Muscle layer of duodenum (tissue), 2 donors: ENCODE data around the gene HTT.

Experiments
- H3K27ac ChIP-seq: one replicate; pipeline ENCODE4 v1.7.0; 2013; ENCODE audit warnings: mild to moderate bottlenecking, low read length
- H3K27me3 ChIP-seq: one replicate; pipeline ENCODE4 v1.7.0; 2013; ENCODE audit warnings: low read depth, mild to moderate bottlenecking, control low read depth, low read length
- H3K36me3 ChIP-seq, 2 donors: one replicate each; pipeline ENCODE4 v1.7.0; 2013; ENCODE audit warnings: low read length in 2 of 2, control low read depth in 1 of 2, mild to moderate bottlenecking in 1 of 2; ENCODE audit not compliant: insufficient read depth in 2 of 2, control insufficient read depth in 1 of 2
- H3K4me1 ChIP-seq, 2 donors: one replicate each; pipeline ENCODE4 v1.7.0; 2013; ENCODE audit warnings: low read length in 2 of 2, mild to moderate bottlenecking in 2 of 2, control low read depth in 1 of 2, moderate library complexity in 1 of 2; ENCODE audit not compliant: insufficient read depth in 2 of 2, control insufficient read depth in 1 of 2
- H3K4me3 ChIP-seq, 2 donors: one replicate each; pipeline ENCODE4 v1.7.0; 2013; ENCODE audit warnings: low read length in 2 of 2, low read depth in 1 of 2, mild to moderate bottlenecking in 1 of 2
- H3K9me3 ChIP-seq, 2 donors: one replicate each; pipeline ENCODE4 v1.7.0; 2013; ENCODE audit warnings: low read length in 2 of 2, control low read depth in 1 of 2, mild to moderate bottlenecking in 1 of 2; ENCODE audit not compliant: control insufficient read depth in 1 of 2
- donor health status: healthy.

Gene HTT

DNA sequence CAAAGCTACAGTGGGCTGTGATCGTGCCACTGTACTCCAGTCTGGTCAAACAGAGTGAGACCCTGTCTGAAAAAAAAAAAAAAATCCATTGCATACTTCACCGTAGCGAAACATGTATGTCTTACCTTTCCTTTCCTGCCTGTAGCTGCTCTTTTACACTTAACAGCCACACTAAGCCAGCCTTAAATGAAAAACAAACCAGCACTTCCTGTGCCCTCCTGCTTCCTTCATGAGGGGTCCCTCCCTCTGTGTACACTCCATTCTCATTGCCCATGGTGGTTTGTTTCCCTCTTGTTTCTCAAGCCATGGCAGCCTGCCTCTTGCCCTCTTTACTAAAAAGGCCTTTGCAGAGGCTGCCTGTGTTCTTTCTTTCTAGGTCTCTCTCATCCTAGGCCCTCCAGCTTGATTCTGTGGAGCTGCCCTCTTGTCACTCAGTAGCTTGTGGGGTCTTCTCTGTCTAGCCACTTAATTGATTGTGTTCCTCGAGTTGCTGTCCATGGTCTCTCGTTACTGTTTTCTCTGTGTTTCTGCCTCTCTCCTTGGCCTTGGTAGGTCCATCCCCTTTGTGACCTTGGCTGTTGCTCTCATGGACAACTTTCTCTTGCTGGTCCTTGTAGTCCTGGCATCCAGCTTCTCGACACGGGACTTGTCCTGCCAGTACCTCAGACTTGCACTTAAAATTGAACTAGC is 122.3 kb downstream of the HTT start:
- no peak overlapping the region for H3K27ac ChIP-seq
- no peak overlapping the region for H3K4me3 ChIP-seq
- H3K36me3 ChIP-seq = peaks cover 21 to 50% of the 10 kb centered on the region in 2 donors
- H3K4me1 ChIP-seq = no peaks in the 10 kb centered on the region
- no peaks in the 10 kb centered on the region for H3K27me3 ChIP-seq
- no peaks in the 10 kb centered on the region for H3K9me3 ChIP-seq

GRCh38 chr4:3197366-3198105 is 123.1 kb downstream of the HTT start:
- Histone ChIP-seq H3K4me3 (no peak overlapping the region), H3K9me3 (no peaks in the 10 kb centered on the region), H3K27me3 (no peaks in the 10 kb centered on the region), H3K36me3 (peaks cover 17 to 44% of the 10 kb centered on the region in 2 donors), H3K4me1 (no peaks in the 10 kb centered on the region), H3K27ac (no peak overlapping the region)

GRCh38 chr4:3198906-3199305 is 124.4 kb downstream of the HTT start:
- H3K27ac ChIP-seq = no peak overlapping the region
- peaks cover 15 to 38% of the 10 kb centered on the region in 2 donors for H3K36me3 ChIP-seq

GRCh38 chr4:3199653-3200422 is 125.4 kb downstream of the HTT start:
- H3K36me3 ChIP-seq = peaks cover 15 to 37% of the 10 kb centered on the region in 2 donors
- no peak overlapping the region for H3K27ac ChIP-seq
- H3K9me3 ChIP-seq = no peaks in the 10 kb centered on the region
- H3K4me1 ChIP-seq = peaks cover 0 to 14% of the 10 kb centered on the region in 2 donors
- H3K4me3 ChIP-seq = no peak overlapping the region
- H3K27me3 ChIP-seq = no peaks in the 10 kb centered on the region

More at GRCh38 chr4:3198906-3199305, 124.4 kb downstream of the HTT start:
- Histone ChIP-seq H3K4me1 (peaks cover 0 to 6% of the 10 kb centered on the region in 2 donors), H3K9me3 (no peaks in the 10 kb centered on the region), H3K27me3 (no peaks in the 10 kb centered on the region), H3K4me3 (no peak overlapping the region)

DNA sequence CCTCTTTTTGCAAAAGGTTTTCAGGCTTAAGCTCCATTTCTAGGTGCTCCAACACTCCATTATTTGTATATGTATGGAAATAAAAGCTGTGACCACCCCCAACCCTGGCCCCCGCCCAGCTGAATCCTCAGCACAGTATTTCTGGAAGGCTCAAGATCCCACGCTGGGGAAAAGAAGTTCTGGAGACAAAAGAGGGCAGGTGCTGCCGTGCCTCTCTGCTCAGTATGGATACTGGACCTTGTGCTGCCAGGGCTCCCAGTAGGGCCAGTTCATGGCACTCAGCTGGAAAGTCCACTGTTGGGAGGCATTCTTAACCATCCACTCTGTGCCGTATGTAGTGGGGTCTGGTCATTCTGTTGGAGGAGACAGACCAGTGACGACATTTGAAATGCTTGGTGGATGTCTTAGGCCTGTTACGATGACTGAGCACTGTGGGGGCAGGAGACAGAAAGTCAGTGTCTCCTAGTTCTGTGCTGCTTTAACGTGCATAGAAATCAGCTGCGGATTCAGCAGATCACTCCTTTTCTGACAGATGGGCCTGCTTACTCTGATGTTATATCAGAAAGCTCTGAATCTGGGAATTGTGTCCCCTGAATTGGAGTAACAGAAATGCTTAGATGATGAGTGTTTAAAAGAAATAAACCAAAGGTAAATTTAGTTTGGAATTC is 126.1 kb downstream of the HTT start:
- no peaks in the 10 kb centered on the region for H3K9me3 ChIP-seq
- peaks cover 0 to 14% of the 10 kb centered on the region in 2 donors for H3K4me1 ChIP-seq
- H3K4me3 ChIP-seq = no peak overlapping the region
- peaks cover 12 to 30% of the 10 kb centered on the region in 2 donors for H3K36me3 ChIP-seq
- H3K27me3 ChIP-seq = no peaks in the 10 kb centered on the region
- H3K27ac ChIP-seq = no peak overlapping the region

GRCh38 chr4:3201718-3202702 is 127.5 kb downstream of the HTT start:
- Histone ChIP-seq H3K27ac (no peak overlapping the region), H3K4me1 (peaks cover 0 to 14% of the 10 kb centered on the region in 2 donors), H3K36me3 (peaks cover 16 to 33% of the 10 kb centered on the region in 2 donors), H3K4me3 (no peak overlapping the region), H3K9me3 (no peaks in the 10 kb centered on the region), H3K27me3 (no peaks in the 10 kb centered on the region)

GRCh38 chr4:3202836-3203820 is 128.6 kb downstream of the HTT start:
- peaks cover 22 to 37% of the 10 kb centered on the region in 2 donors for H3K36me3 ChIP-seq
- no peaks in the 10 kb centered on the region for H3K27me3 ChIP-seq
- no peak overlapping the region for H3K4me3 ChIP-seq
- H3K4me1 ChIP-seq = peaks cover 0 to 14% of the 10 kb centered on the region in 2 donors
- no peak overlapping the region for H3K27ac ChIP-seq
- H3K9me3 ChIP-seq = no peaks in the 10 kb centered on the region

DNA sequence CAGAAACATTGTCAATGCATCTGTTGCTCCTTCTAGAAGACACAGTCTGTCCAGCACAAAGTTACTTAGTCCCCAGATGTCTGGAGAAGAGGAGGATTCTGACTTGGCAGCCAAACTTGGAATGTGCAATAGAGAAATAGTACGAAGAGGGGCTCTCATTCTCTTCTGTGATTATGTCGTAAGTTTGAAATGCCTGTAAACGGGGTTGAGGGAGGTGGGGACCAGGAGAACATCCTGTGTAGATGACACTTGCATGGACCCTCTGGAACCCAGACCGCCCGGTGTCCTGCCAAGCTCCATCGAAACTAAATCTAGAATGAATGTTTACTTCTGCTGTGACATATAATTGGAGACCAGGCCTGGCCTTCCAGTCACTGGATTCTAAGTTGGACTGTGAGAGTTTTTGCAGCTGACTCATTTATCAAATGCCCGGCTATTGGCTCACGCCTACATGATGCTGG is 129.5 kb downstream of the HTT start:
- no peaks in the 10 kb centered on the region for H3K27me3 ChIP-seq
- H3K27ac ChIP-seq = no peak overlapping the region
- peaks cover 27 to 37% of the 10 kb centered on the region in 2 donors for H3K36me3 ChIP-seq
- H3K9me3 ChIP-seq = no peaks in the 10 kb centered on the region
- peaks cover 0 to 14% of the 10 kb centered on the region in 2 donors for H3K4me1 ChIP-seq
- H3K4me3 ChIP-seq = no peak overlapping the region

DNA sequence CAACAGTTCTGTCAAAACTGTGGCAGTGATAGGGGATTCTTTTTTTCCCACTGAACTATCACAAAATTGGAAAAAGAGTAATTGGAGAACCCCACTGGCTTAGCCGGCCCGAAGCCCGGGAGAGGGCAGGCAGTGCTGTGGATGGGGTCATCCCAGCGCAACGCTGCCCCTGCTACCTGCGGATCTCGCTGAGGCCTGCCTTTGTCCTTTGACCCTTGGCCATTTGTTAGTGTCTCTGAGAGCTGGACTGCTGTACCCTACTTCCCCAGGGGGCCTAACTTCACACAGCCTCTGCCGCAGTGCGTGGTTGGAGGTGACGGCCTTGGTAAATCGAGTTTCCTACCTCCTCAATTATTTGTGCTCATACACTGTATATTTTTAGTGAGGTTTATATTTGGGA is 131.5 kb downstream of the HTT start:
- no peaks in the 10 kb centered on the region for H3K9me3 ChIP-seq
- no peak overlapping the region for H3K27ac ChIP-seq
- no peaks in the 10 kb centered on the region for H3K27me3 ChIP-seq
- H3K36me3 ChIP-seq = peaks cover 41 to 42% of the 10 kb centered on the region in 2 donors
- no peak overlapping the region for H3K4me3 ChIP-seq
- H3K4me1 ChIP-seq = peaks cover 0 to 14% of the 10 kb centered on the region in 2 donors
